GM19463 (cell line): Measurements from ENCODE around the gene CD96.
"Not testable (repeated sequence)": the region's sequence is repeated elsewhere in the genome, so short reads cannot be mapped to it uniquely, and the experiment has no call there.

Source experiments
- ATAC-seq: cut with Tn5 transposase; IDR thresholded peaks from one replicate; pipeline ENCODE4 v1.9.1; 2021; ENCODE audit warnings: mild to moderate bottlenecking, moderate library complexity; ENCODE audit not compliant: unreplicated experiment

Gene CD96, protein sequence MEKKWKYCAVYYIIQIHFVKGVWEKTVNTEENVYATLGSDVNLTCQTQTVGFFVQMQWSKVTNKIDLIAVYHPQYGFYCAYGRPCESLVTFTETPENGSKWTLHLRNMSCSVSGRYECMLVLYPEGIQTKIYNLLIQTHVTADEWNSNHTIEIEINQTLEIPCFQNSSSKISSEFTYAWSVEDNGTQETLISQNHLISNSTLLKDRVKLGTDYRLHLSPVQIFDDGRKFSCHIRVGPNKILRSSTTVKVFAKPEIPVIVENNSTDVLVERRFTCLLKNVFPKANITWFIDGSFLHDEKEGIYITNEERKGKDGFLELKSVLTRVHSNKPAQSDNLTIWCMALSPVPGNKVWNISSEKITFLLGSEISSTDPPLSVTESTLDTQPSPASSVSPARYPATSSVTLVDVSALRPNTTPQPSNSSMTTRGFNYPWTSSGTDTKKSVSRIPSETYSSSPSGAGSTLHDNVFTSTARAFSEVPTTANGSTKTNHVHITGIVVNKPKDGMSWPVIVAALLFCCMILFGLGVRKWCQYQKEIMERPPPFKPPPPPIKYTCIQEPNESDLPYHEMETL

GRCh38 chr3:111541911-111542483, at the start of gene CD96:
CD96 (plus strand) TSS chr3:111542197; CDS start chr3:111542249, 52 bp downstream.
- peak; percentile 44 for ATAC-seq

DNA sequence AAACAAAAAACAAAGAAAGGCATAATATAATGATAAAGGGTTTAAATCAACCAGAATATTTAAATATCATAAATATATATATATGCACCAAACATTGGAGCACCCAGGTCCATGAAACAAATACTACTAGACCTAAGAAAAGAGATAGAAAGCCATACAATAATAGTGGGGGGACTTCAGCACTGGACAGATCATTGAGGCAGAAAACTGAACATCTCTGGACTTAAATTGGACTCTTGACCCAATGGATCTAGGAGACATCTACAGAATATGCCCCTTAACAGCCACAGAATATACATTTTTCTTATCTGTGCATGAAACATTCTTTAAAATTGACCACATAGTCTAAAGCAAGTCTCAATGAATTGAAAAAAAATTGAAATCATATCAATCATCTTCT, 48.7 kb upstream of the CD96 start:
- ATAC-seq, result no peak

DNA sequence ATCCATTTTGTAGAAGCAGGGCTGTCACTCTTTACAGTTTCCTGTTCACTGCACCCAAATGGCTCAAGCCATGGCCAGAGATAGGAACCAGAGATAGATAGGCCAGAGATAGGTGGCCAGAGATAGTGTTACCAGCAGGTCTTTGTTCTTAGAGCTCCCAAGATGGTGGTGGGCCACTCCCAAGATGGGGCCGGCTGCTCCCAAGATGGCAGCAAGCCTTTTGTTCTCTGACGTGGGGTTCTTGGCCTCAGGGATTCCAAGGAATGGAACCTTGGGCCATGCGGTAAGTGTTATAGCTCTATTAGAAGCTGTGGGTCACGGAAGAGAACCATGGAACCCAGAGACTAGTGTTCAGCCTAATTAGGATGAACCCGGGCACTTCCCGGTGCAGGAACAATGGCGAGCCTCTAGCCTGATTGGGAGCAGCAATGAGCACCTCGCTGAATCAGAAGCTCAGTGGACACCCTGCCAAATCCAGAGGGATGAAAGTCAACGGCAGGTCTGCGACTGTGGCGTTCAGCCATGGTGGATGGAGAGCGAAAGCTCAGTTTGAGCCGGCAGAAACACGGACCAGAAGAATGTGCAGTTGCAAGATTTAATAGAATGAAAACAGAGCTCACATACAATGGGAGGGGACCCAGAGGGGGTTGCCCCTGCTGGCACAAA, 45.0 kb upstream of the CD96 start:
- ATAC-seq, result no peak

- ATAC-seq, result no peak
These were observed 44.0 kb upstream of the CD96 start for GRCh38 chr3:111498022-111498421.

DNA sequence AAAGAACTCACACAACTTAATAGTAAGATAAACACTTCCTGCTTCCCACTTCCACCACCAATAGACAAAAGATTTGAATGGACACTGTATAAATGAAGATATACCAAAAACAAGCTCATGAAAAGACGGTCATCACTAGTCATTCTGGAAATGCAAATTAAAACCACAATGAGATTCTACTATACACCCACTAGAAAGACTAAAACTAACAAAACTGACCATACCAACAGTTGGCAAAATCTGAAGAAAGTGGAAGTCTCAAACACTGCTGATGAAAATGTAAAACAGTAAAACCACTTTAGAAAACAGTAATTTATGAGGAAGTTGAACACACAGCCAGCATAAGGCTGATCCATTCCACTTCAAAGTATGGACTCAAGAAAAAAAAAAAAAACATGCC, 35.6 kb upstream of the CD96 start:
- ATAC-seq, result no peak

DNA sequence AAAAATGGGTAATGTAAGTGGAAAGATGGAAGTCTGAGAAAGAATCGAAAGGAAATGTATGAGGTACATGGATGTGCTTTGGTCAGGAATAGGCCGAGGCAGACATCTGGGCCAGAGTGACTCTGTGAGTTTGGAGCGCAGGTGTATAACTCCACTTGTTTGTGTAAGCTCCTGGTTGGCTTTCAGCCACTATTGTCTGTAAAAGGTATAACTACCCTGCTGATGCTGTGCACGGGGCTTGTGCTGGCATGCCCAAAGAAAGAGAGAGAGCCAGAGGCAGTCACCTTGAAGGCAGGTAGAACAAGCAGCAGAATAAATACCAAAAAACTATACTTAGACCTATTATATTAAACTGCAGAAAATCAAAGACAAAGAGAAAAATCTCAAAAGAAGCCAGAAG, 32.7 kb upstream of the CD96 start:
- no peak for ATAC-seq

- ATAC-seq, result no peak
These were observed 24.2 kb upstream of the CD96 start for GRCh38 chr3:111517801-111518200.

GRCh38 chr3:111519178-111519855, 22.7 kb upstream of the CD96 start:
- no peak for ATAC-seq

- ATAC-seq, result no peak
These were observed 20.1 kb upstream of the CD96 start for GRCh38 chr3:111521891-111522290.

GRCh38 chr3:111524486-111524885, 17.5 kb upstream of the CD96 start:
- ATAC-seq, result not testable (repeated sequence)

DNA sequence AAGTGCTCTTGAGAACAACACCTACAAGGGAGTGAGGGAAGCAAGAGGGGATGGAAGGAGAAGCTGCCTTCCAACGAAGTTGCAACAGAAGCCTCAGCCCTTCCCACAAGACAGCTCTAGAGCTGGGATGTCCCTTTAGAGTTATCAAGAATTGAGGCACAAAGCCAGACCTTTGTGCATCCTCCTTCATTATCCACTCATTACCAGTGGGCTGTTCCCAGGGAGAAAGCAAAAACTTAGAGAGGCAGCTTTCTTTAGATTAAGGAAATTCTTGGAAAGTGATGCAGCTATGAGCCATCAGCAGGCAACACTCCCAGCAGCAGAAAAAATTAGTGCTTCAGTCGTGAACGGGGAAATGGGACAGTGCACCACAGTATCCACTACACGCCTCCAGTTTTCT, 10.6 kb upstream of the CD96 start:
- ATAC-seq, result no peak

DNA sequence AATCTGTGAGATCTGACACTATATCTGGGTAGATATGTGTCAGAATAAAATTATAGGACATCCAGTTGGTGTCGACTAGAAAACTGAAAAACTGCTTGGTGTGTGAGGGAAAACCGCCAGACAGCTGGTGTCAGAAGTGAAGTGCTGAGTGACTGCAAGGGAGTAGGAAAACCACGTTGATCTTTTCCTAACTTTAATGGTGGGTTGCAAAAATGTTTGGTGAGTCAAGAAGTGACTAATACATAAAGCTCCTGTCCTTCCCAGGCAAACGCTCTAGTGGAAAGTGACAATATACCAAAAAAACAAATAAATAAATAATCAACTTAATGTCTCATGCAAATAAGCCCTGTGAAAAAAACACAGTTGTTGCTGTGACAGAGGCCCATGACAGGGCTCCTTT, 7.3 kb upstream of the CD96 start:
- ATAC-seq, result no peak

DNA sequence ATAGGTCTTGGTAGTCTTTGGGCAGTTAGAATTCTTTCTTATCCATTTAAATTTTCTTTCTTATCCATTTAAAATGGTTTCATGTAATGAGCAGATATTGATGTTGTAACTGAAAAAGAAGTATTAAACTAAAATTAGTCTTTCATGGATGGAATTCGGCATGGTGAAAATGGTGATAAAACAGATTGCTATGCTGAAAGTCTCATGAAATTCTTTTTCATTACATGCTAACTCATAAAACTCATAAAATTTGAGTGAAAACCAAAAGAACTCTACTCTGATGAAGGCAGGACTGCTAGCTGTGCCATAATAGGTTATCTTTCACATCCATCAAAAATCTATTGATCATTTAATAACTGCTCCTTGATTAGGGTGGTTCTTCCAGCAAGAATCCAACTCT, 3.9 kb upstream of the CD96 start:
- ATAC-seq, result no peak

DNA sequence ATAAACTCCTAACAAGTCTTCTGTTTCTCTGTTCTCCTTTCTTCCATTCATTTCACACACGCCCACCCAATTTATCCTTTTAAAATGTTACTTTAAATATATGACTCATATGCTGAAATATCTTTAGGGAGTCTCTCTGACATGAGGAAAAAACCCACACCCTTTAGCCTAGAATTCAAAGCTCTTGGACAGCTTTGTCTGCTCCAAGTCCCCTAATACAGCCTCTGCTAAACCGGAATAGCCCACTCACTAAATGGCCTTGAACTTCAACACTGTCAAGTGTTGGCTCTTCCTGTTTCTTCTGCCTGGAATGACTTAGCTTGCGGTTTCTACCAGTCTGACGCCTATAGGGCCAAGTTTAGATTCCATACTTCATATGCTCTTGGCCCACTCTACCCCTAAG, 3.3 kb upstream of the CD96 start:
- ATAC-seq, result peak; percentile 27

DNA sequence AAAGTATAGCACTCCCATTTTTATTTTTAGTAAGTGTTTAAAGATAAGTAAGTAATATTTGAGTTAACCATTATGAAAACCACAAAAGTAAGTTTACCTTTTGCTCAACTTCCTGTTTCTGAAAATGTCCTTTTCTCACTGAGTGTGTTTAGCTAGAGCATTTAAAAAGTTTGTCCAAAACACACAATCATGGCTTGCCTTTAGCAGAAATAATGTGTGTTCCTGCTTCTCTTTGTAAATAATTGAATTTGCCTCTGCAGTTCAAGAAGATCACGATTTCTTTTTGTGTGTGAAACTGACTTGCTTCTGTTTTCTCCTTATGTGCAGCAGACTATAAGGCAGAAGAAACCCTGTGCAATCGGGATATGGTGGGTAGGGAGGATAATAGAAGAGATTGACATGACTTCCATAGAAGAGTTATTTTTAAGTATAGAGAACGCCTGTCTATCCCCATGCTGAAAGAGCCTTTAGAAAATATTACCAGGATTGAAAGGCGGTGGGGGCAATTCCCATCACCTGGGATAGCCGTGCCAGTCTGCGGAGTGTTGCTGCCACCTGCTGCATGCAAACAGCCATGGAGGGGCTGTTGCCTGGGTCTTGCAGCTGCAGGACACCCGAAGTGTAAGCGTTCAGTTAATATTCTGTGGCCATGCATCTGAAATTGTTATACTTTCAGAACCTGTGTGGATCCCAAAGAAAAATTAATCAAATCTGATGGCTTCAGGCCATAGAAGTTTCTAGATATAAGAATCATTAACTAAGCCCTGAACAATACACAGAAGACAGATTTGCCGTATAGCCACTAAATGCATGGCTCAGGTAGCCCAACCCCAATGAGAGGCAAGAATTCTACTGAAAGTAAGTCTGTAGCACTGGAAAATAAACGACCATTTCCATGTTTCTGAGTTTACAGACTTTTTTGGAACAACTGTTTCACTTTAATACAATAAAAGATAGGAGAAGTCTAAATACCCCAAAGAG, 2.4 kb upstream of the CD96 start:
- ATAC-seq, result peak; percentile 59

DNA sequence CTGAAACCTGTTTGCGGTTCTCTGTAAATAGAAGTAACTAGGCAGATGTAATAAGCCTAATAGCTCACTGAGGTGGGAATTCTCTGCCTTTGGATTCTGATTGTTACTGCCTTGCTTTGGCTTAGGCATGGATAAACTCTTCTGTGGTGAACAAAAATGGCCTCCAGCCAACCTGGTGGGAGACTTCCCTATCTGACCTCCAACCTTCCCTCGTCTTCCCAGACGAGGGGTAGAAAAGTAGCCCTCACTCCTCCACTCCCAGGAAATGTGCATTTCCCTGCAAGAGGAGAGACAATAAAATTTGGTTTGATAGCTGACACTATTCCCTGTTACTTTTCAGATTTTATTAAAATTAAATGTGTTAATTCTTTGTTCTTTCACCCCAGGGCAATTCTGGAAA, 606 bp upstream of the CD96 start:
- ATAC-seq, result no peak

DNA sequence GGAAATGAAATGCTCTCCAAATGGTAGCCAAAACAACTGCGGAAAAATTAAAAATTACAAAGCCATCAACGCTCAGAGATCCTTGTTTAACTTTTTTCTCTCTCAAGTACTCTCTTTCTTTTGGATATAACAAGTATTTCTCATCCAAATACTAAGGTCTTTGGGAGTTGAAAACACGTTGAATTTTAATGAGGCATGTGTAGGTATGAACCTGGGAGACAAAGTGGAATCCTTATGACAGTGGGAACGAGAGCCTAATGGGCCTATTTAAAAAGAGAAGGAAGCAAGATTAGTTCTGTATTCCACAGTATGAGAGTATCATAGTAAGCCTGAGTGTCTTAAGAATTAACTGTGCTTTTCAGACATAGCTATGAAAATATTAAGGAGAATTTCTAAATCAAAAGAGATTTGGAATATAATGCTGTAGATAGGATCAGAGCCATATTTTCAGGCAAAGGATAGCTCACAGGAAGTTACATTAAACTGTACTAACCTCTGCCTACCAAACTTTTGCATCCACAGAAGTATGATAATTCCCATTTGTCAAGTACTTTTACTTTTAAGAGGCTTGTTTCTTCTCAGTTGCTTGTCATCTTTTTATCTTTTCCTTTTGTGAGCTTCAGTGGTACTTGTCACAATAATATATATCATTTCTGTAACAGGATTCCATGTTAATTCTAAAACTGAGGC, 759 bp downstream of the CD96 start:
- ATAC-seq, result no peak

DNA sequence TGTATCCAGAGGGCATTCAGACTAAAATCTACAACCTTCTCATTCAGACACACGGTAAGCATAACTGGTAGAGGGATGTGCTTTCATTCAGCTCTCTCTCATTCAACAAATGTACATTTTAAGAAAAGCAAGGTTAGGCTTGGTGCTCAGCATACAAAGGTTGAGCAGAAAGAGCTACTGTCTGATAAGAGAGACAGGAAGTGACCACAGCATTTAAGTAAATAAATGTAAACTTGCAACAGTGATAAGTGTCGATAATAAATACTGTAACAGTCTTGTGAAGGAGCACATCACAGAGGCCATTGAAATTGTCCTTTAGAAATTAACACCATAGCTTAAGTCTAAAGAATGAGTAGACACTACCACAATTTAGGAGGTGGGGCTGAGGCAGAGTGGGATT, 3.4 kb downstream of the CD96 start:
- no peak for ATAC-seq

DNA sequence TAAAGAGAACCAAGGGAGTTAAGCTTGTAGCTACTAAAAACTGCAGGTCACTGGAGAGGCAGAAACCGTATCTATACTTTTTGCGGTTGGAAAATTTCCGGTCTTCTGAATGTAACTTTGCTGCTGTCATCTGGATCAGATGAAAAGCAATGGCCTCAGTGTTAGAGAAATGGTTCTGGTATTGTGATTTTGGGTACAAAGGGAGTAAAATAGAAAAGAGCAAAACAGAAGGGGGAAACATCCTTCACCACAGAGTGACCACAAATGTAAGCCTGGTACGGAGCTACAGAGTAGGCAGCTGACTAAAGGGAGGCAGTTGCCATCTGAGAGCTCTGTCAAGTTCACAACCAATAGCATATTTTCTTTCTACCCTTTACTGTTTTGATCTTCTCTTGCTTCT, 5.6 kb downstream of the CD96 start:
- ATAC-seq, result peak; percentile 84
